NCI-H1417 treated with DMSO at 0.1 percent for 48 hours (cell line): ENCODE measurements around the gene OTULIN.

ENCODE experiments used
- DNase-seq: peaks from one replicate; lab custom pipeline; 2025; lab: John Stamatoyannopoulos, UW

The OTULIN gene

DNA sequence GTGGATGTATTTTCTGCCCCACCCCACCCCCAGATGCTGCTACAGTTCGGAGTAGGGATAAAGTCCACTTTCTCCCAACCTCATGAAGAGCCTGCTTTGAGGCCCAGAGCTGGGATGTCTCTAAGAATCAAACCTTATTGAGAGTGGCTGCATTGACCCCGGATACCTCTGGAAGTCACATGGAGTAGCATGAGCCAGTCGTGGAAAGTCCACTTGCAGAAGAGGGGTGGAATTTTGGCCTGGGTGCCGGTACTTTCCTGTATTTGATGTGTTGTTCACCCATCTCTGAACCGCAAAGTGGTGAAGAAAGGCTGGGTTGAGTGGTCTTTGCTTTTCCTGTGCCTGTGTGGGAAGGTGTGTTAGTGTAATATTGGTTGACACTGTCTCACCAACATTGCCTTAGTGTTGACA is 3.7 kb downstream of the OTULIN start:
- DNase-seq: no peak

DNA sequence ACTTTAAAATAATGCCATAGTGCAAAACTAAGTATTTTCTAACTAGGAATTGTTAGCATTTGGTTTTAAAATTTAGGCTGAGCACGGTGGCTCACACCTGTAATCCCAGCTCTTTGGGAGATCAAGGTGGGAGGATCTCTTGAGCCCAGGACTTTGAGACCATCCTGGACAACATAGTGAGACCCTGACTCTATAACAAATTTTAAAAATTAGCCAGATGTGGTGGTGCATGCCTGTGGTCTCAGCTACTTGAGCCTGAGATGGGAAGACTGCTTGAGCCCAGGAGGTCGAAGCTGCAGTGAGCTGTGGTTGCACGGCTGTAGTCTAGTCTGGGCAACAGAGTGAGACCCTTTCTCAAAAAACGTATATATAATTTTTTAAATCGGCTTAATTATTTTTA is 4.9 kb downstream of the OTULIN start:
- no peak for DNase-seq

DNA sequence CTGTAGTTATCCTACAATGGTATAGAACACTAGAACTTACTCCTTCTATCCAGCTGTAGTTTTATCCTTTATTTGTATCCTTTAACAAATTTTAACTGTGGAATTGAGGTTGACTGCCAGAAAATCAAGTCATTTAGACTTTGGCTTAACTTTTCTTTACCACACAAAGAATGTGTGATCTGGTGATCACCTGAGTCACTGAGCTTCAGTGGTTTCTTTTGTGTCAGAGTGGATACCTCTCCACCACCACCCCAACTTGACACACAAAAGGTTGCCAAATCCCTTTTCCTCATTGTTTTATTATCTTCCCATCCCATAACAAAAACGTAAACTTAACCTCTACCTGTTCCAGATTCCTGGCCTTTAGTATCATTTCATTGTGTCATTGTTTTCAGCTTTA is 5.5 kb downstream of the OTULIN start:
- DNase-seq: no peak

DNA sequence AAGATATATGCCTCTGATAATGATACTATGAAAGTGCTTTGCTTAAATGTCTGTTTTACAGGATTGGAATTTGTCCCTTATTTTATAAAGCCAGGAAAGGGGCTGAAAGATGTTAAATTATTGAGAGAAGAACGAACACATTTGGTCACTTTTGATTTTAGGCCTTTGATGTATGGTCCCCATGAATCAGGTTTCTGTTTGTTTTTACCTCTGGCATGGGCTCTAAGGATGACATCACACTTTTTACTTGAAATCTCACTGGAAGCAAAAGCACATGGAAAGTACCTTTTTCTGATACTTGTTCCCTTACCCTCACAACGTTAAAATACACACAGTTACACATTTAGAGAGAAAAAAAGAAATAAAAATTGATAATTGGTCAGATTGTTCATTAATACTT is 6.9 kb downstream of the OTULIN start:
- DNase-seq: no peak

DNA sequence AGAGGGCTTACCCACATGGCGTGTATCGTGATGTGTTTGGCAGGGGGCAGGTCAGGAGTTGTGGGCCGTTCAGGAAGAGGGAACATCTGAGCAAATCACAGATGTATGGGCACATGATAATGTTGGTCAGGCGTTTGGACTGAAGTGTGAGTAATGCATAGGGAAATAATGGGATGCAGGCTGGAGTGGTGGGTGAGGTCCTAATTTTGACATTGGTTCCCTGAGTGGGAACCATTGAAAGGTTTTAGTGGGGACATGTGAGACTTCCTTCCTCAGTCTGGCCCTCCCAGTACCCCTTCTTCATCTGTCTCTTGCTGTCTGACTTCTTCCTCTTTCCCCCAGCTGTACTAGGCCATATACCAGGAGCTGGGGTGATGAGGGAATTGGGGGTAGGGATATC is 7.6 kb downstream of the OTULIN start:
- DNase-seq: no peak

DNA sequence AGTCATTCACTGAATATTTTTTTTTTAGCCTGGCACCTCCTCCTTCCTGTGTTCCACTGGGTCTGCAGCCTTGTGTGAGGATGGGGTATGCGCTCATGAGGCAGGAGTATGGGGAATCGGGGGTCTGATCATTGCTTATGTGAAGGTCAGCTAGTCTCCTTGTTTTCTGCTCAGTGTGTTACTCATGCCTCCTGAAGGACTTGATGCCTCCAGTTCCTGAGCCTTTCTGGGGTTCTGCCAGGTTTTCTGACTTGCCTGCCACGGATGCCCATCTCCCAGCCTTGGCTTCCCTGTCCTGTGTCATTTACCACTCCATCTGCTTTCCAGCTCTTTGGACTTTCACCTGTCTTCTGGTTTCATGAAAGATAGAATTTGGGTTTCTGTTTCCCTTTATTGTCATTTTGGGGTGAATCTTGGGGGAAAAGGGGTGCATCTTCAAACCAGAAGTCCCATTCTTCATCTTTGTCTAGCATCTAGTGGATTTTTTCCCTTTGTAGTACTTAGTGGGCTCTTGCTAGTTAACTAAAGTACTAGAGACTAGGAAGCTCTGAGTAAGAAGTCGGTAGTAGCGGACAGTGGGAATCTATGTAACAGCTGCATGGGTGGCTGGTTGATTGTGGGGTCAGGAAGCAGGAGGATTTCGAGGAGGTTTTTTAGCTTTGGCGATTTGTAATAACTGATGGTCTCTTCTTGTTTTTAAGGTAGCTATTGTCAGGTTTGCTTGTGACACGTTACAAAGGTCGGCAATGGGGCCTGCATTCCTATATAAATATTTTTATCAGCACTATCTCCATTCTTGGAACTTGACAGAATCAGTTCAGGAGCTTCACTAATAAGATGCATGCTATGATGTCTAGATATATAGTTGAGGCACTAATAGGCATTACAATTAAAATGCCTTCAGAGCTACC is 8.2 kb downstream of the OTULIN start:
- no peak for DNase-seq

DNA sequence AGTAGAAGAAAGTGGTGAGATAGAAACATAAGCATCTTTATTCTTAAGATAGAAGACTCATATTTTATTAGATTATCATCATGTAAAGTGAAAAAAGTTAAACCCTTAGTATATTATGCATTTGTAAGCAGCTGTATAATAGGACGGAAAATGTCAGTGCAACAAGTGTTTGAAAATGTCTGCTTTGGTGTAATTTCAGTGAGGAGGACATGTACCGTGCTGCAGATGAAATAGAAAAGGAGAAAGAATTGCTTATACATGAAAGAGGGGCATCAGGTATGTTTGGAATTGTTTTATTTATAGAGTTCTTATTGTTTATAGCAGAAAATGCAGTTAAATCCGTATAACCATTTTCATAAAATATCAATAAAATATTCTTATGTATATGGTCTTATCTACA is 8.9 kb downstream of the OTULIN start:
- no peak for DNase-seq

DNA sequence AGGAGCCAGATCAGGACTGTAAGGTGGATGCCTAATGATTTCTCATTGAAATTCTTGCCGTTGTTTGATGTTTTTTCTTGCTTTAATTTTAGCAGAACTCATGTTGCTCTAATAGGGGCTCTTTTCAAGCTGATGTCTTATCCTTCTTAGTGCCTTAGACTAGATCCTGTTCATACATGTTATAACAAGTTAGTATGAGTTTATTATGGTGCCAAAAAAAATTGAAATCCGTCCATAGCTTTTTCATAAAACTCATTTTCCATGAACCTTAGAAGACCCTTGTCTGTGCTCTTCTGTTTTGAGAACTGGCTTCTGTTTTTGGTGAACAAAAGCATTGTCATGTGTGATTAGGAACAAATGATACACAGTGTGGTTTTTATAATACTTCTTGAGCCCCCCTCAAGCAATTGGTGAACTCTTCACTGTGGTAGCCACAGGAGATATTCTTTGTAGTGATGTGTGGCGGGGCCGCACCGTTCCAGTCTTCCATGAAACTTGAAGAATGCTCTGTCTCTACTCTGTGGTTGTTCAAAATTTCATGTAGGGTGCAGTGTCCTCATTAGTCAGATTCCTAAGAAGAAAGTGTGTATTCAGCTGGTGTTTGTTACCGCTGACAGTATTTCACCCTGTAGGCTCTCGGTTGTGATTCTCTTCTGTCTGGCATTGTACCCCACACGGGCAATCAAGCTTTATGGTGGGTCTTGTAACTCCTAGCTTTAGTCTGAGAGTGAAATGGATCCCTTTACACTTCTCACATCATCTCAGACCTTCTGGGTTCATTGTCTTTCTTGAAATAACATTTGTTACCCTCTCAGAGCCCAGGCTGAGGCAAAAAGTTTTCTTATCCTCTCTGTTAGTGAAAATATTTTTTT is 10.7 kb downstream of the OTULIN start:
- DNase-seq: no peak

DNA sequence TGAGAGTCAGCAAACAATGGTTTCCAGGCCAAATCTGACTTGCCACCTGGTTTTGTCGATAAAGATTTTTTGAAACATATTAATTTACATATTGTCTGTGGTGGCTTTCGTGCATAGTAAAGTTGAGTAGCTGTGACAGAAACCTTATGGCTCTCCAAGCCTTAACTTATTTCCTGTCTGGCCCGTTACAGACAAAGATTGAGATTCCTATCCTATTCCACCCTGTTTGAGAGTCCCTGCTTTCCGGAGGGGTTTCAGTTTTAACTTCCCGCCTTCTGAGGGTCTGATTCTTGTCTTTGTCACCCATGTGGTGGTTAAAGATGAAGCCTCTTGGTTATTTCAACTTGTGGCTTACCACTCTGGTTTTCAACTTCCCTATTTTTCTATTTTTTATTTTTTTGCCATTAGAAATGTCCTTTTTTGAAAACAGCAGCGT is 11.4 kb downstream of the OTULIN start:
- no peak for DNase-seq

DNA sequence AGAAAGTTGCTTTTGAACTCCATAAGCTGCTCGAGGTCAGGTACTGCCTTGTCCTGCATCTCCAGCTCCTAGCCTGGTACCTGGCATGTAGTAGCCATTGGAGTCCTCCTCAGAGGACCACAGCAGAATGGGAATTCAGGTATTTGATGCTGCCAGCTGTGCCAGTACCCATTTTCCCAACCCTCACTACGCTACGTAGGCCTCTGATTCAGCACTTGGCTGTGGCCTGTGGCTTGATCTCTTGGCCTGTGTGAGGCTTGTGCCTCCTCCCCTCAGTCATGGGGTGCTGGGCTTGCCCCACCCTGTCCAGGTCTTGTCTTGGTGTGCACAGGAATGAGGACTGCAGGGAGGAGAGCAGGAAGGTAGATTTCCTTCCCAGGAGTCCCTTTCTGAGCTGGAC is 11.8 kb downstream of the OTULIN start:
- no peak for DNase-seq

DNA sequence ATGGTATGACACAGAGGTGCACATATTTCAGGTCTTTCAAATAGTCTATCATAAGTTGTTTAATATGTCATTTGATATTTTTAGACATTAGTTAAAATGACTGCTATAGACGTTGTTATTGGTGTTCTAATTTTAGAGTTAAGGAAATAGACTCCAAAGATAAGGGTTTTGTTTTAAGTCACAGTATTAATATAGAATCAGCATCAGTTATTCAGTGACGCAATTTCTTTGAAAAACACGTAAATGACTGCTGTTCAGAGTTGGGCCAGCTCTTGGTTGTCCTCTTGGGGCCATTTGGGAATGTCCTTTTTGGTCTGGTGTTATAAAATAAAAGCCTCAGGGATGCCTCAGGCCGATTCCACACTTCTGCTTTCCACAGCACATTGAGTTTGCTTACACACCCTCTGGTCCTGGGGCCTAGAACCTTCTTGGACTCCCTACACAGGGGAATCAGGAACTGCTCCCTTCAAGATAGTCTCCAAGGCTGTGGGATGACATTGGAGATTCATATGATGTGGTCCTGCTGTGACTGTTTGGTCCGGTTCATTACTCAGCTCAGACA is 14.3 kb downstream of the OTULIN start:
- no peak for DNase-seq

DNA sequence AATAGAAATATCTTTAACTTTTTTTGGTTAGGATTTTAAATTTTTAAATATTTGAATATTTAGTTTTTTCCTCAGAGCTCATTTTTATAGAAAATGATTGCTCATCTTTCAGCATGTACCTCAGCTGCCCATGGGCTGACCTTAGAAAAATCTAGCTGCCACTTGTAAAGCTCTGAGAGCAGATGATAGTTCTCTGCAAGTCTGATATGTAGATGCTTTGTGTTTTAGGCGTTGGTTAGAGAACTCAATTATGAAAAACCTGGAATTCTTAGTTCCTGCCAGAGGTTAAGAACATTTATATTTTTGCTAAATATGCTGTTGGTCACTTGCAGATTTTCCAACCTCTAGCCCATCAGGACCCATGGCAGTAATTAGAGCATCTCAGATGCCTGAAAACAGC is 15.1 kb downstream of the OTULIN start:
- DNase-seq: no peak

DNA sequence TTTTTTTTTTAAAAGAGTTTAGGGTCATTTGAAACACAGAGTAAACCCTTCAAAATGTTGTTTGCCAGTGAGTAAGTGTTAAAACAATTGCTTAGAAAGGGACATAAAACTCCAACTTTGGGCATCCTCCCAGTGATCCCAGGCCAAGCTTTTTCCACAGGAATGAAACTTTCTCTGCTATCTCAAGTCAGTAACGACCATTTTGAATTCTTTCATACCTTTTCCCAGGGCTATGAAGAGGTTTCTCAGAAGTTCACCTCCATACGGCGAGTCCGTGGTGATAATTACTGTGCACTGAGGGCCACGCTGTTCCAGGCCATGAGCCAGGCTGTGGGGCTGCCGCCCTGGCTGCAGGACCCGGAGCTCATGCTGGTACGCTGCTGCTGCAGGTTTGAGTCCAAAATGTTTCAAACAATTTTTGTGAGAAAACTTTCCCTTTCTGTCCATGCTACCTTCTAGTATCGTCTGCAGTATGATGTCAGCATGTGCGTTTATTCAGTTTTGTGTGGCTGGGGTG is 16.8 kb downstream of the OTULIN start:
- no peak for DNase-seq

DNA sequence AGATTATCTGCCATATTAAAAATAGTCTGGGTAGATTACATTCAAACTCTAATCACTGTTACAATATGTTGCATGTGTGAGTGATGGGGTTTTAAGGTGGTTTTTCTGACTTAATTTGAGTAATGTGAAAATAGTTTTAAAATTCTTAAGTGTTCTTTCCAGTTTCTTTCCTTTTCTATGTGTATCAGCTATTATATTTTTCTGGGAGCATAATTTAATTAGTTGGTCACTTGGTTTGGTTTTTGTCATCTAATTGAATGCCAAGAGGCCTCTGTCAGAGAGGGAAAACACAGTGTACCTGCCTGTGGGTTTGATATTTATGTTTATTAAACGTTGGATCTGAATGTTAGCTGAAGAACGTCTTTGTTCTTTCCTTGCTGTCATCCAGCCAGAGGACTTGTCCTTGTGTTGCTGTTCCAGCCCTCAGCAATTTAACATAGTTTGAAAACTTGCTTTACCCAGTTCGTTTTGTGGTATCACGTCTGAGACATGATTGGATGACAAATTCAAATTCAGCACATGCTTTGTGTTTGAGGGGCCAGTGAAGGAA is 19.5 kb downstream of the OTULIN start:
- no peak for DNase-seq

DNA sequence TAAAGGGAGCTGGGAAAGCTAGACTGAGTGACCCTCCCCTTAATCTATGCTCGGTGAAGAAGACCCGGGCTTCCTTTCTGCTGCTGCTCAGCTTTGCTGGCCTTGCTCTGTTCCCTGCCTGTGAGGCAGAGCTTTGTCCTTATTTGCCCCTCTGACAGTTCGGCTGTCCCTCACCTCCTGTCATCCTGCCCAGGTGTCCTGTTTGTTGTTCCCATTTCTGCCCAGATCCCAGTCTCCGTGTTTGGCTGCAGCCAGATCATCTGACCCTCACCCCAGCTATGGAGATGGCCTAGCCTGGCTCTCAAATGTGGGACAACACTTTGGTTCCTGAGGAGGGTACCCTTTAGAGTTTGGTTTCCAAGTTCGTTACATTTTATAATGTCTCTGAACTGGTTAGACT is 20.2 kb downstream of the OTULIN start:
- DNase-seq: no peak

DNA sequence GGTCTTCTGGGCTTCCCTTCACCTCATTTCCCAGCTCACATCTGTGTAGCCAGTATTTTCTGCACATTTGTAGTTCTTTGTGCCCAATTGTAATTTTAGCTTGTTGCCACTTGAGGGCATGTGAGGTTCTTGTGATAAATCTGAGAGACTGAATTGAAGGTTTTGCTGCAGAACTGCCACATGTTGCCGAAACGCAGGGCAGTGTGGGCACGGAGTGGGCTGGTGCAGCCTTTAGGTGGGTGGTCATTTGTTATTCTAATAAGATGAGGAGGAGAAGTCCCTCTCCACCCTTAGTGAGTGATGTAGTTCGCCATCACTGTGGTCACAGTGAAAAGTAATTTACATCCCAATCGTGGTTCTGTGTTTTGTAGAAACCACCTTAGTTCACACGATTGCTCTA is 21.2 kb downstream of the OTULIN start:
- DNase-seq: no peak

DNA sequence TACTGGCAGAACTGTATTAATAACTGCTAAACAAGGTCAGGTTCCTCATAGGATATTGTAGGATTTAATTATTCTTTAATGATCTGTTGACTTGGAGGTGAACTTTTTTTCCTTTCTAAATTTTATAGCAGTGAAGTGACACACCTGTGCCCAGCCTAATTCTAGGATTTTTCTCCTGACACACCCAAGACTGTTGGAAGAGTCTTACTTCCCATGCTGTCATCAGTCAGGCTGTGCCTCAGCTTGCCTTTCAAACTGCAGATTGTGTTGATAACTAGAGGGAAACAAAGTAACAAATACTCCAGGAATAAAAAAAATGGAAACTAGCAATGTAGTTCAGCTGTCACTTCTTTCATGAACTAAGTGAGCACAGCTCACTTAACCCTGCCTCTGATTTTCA is 22.0 kb downstream of the OTULIN start:
- DNase-seq: no peak

DNA sequence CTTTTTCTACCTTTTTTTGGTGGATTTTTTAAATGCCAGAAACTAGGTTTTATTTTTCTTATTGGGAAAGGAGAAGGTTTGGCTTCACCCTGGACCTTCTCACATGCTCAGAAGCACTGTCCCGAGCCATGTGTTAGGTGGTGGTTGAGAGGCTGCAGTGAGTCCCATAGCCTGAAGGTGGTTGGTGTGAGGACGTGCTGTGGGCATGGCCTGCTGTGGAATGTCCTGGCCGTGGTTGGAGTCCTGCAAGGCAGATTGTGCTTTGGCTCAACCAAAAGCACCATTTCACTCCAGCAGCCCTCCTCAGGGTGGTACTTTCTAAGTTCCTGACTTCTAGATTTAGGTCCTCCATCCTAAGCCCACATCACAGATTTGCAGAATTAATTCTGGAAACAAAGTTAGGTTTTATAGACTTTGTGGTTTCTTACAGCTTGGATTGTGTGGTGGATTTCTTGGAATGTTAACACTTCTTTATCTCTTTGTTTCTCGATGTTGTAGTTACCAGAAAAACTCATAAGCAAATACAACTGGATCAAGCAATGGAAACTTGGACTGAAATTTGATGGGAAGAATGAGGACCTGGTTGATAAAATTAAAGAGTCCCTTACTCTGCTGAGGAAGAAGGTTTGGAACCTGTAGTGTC is 22.6 kb downstream of the OTULIN start:
- no peak for DNase-seq

DNA sequence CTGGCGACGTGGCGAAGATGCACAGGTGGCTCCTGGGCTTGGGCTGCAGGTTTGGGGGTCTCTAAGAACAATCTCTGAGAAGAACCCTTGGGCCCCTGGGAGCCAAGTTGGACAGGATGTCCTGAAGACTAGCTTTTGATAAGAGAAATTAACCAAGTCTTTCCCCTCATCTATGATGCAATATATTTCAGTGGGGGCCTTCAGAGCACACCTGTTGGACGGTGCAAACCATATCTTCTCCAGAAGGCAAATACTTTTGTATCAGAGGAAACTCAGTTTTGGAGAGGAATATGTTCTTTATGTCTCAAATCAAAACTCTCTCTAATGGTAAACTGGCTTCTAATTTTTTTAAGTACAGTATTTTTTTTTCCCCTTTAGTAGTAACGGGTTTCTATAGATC is 28.6 kb downstream of the OTULIN start:
- DNase-seq: no peak

DNA sequence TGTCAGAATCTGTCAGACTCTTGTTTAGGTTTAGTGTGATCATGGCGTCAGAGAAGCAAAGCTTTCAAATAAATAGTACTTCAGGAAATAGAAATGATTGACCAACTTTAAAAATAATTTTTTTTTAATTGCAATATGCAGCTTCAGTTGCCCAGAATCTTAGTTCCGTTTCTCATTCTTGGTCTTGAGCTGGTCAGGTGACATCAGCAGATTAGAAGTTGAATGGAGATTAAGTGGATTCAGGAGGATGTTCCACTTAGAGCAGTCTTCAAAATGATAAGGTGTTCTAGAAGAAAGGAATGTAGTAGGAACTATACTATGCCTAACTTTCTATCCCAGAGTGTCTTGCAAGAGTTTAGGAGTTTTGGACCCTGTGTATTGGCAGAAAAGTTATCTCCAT is 30.6 kb downstream of the OTULIN start:
- DNase-seq: no peak

DNA sequence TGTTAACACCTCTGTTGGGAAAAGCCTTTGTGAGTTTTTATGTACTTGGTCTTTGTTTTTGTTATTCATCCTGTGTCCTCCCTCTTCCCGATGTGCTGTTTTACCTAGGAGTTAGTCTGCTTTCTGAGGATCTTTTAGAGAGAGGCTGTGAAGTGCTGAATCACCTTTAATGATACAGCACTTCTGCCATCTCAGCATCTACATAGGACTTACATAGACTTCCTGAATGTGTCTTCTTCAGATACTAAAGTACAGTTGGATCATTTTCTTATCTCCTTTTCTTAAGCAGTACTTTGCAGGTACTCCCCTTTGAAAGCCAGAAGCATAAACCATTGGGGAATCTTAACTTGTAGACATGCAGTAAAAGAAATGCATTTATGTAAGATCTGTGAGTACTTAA is 31.5 kb downstream of the OTULIN start:
- DNase-seq: no peak

DNA sequence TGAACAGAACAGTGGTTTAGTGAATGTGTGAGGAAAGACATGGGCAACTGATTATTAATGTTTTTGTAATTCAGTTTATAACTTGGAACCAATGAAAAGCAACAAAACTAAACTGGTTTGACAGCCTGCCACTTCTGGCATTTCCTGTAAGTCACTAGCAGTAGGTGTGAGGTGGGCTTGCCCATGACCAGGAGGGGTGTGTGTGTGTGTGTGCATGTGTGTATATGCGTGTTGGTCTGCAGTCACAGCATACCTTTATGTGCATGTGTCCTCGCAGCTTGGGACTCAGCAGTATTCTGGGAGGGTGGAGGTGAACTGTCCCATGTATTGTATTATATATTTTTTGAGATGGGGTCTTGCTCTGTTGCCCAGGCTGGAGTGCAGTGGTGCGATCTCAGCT is 32.3 kb downstream of the OTULIN start:
- no peak for DNase-seq
